Endothelial cell (in vitro differentiated cells): ENCODE results near the gene TLN1. TPM values are rescaled to one million over a fixed set of nuclear protein-coding genes. Genes with fewer than 3 reads are reported as not detected.

ENCODE experiments used
- DNase-seq: peaks from one replicate; pipeline ENCODE4 v3.0.0; 2021; ENCODE audit warnings: low spot score
- H3K27ac Mint-ChIP-seq: one replicate; pipeline ENCODE4 v1.8.0; 2021; ENCODE audit warnings: mixed read lengths, inconsistent platforms; ENCODE audit not compliant: unreplicated experiment
- H3K27me3 Mint-ChIP-seq: one replicate; pipeline ENCODE4 v1.8.0; 2021; ENCODE audit warnings: mild to moderate bottlenecking, moderate library complexity, mixed read lengths, inconsistent platforms; ENCODE audit not compliant: unreplicated experiment
- H3K36me3 Mint-ChIP-seq: one replicate; pipeline ENCODE4 v1.8.0; 2021; ENCODE audit warnings: mild to moderate bottlenecking, low read depth, mixed read lengths, inconsistent platforms; ENCODE audit not compliant: unreplicated experiment
- H3K4me1 Mint-ChIP-seq: one replicate; pipeline ENCODE4 v1.8.0; 2021; ENCODE audit warnings: mild to moderate bottlenecking, mixed read lengths, inconsistent platforms; ENCODE audit not compliant: unreplicated experiment
- H3K4me3 Mint-ChIP-seq: one replicate; pipeline ENCODE4 v1.8.0; 2021; ENCODE audit warnings: mild to moderate bottlenecking, mixed read lengths, inconsistent platforms; ENCODE audit not compliant: unreplicated experiment
- H3K9me3 Mint-ChIP-seq: one replicate; pipeline ENCODE4 v1.8.0; 2021; ENCODE audit warnings: mixed read lengths, inconsistent platforms; ENCODE audit not compliant: unreplicated experiment
- total RNA-seq: library from RNA; stranded (reverse); fragmentation: NEBNext Ultra II Directional; extraction: Animal tissue kit (Norgen Biotek cat#: 25700); gene quantifications from one replicate; pipeline ENCODE4 v1.2.1, GENCODE V29; 2021; ENCODE audit not compliant: unreplicated experiment
- TF ChIP-seq, protein P1 (sequence below): fragments of 200-600 bp; sonication (generic); IDR thresholded peaks from one replicate; pipeline ENCODE4 v1.5.0; 2021; ENCODE audit warnings: antibody characterized with exemption; ENCODE audit not compliant: unreplicated experiment

Gene TLN1
- total RNA-seq, 1 donor from 2014 or later, result 370 TPM

DNA sequence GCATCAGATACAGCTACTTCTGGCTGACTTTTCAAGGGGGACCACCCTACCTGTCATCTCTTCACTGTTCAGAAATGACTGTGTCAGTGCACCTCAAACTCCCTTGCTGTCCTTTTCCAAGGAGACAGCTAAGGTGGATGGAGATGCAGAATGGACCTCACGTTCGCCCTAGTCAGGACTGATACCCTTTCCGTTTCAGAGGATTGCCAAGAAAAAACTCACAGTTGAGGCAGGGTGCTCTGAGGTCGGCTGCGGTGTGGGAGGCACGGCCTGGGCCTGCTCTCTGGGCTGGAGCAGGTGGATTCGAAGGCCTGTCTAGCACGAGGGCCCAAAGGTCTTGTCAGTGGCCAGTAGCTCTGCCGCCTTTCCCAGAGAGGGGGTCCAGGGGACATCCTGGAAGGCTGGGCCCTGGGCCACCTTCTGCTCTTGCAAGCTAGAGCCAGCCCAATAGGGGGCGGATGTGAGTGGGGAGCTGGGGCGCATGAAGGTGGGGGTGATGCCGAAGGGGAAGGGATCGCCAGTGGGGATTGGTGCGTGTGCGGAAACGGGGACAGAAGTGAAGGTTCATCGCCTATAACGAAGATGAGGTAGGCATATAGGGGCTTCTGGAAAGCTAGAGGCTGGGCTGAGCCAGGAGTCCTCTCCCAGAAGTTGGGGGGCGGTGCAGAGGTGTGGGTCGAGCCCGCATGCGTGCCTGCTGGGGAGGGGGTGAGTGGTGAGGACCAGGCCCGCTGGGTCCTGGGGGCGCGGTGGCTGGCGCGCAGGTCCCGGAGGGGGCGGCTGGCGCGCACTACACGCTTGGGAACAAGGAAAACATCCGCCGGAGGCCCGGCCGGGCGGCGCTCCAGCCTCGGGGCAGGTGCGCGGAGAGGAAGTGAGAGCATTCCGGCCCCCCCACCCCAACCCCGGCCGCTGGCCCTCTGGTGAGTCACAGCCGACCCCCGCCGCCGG lies 24.6 kb upstream of the TLN1 start:
- peaks cover 75% of the 10 kb centered on the region for H3K4me1 Mint-ChIP-seq
- peak; percentile 62 for DNase-seq
- TF ChIP-seq, protein P1, sequence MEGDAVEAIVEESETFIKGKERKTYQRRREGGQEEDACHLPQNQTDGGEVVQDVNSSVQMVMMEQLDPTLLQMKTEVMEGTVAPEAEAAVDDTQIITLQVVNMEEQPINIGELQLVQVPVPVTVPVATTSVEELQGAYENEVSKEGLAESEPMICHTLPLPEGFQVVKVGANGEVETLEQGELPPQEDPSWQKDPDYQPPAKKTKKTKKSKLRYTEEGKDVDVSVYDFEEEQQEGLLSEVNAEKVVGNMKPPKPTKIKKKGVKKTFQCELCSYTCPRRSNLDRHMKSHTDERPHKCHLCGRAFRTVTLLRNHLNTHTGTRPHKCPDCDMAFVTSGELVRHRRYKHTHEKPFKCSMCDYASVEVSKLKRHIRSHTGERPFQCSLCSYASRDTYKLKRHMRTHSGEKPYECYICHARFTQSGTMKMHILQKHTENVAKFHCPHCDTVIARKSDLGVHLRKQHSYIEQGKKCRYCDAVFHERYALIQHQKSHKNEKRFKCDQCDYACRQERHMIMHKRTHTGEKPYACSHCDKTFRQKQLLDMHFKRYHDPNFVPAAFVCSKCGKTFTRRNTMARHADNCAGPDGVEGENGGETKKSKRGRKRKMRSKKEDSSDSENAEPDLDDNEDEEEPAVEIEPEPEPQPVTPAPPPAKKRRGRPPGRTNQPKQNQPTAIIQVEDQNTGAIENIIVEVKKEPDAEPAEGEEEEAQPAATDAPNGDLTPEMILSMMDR, result no peak

DNA sequence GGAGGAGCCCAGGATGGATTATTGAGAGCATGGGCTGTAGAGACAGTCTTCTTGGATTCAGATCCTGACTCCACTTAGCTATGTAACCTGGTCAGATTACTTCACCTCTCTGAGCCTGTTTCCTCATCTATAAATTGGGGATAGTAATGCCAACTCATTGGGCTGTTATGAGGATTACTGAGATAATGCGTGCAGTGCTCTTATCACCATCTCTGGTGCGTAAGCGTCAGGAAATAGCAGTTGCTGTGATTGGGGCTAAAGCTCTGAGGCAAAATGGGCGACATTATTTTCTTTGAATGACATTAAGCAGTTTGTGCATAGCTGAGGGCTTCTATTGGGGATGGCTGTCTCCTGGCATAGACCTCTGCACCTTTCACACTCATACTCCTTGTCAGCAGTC lies 23.1 kb upstream of the TLN1 start:
- DNase-seq, result no peak
- peaks cover 38% of the 10 kb centered on the region for H3K36me3 Mint-ChIP-seq
- H3K27me3 Mint-ChIP-seq, result peaks cover 25% of the 10 kb centered on the region
- peak overlapping the region; percentile 53 for H3K4me3 Mint-ChIP-seq
- H3K4me1 Mint-ChIP-seq, result peaks cover 79% of the 10 kb centered on the region
- peak overlapping the region; percentile 25 for H3K27ac Mint-ChIP-seq
- TF ChIP-seq, protein P1, result no peak
- no peaks in the 10 kb centered on the region for H3K9me3 Mint-ChIP-seq

More for the DNA sequence above, 24.6 kb upstream of the TLN1 start:
- Mint-ChIP-seq H3K4me3 (peak overlapping the region; percentile 92), H3K27me3 (peaks cover 26% of the 10 kb centered on the region), H3K27ac (peak overlapping the region; percentile 98), H3K9me3 (no peaks in the 10 kb centered on the region), H3K36me3 (peaks cover 32% of the 10 kb centered on the region)

DNA sequence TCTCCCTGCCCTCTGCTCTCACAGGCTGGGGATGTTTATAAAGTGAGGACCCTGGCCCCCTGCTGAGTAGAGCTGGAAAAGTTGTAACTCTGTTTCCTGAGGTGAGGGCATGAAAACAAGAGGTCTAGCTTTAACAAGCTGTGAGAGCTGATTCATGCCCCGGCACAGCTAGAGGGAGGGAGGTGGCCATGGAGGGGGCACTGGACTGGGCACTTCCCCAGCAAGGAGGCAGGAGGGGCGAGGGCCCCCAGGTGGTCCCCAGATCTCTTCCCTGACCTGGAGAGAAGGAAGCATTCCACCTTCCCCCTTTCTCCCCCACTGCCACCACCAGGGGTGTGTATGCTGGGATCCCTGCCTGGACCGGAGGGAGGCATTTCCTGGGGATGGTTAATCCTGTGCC lies 22.3 kb upstream of the TLN1 start, which contains the start of gene MSMP:
MSMP (minus strand) TSS at position 13 of the 400 bp plus-strand sequence. CDS start 147 bp downstream, outside the sequence.
- peaks cover 79% of the 10 kb centered on the region for H3K4me1 Mint-ChIP-seq
- H3K36me3 Mint-ChIP-seq, result peaks cover 38% of the 10 kb centered on the region
- H3K4me3 Mint-ChIP-seq, result peak within 1 kb of the TSS; percentile 68
- H3K9me3 Mint-ChIP-seq, result no peaks in the 10 kb centered on the region
- TF ChIP-seq, protein P1, result no peak
- H3K27me3 Mint-ChIP-seq, result peaks cover 24% of the 10 kb centered on the region
- no peak for DNase-seq
- peak within 1 kb of the TSS; percentile 27 for H3K27ac Mint-ChIP-seq

DNA sequence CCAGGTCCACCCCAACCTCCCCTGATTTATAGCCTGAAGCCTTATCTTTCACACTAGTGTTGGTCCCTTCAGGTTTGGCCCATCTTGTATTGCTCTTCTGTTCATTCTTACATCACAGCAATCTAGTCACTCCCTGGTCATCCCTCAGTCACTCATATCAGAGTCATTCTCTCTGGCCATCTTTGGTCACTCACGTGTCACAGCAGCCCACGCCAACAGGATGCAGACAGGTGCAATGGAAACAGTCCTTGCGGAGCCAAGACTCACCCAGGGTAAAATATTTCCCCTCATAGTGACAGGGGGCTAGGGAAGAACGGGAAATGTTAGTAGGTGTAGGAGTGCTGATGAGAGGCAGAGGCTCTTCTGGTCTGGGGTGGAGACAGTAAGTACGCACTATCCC lies 21.5 kb upstream of the TLN1 start:
- no peaks in the 10 kb centered on the region for H3K9me3 Mint-ChIP-seq
- H3K4me3 Mint-ChIP-seq, result peak overlapping the region; percentile 68
- H3K27ac Mint-ChIP-seq, result peak overlapping the region; percentile 27
- TF ChIP-seq, protein P1, result no peak
- H3K27me3 Mint-ChIP-seq, result peaks cover 21% of the 10 kb centered on the region
- peaks cover 38% of the 10 kb centered on the region for H3K36me3 Mint-ChIP-seq
- DNase-seq, result no peak
- peaks cover 72% of the 10 kb centered on the region for H3K4me1 Mint-ChIP-seq

DNA sequence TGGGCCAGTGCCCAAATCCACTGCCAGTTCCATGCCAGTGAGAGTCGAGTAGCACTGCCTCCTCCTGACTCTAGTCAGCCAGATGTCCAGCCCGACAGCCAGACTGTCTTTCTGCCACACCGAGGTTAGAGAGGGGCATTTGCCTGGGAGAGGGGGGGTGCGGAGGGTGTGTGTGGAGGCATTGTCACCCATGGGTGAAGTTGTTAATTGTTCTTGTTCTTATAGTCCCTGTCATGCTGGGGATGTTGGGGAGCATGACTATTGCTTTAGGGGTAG lies 18.2 kb upstream of the TLN1 start:
- TF ChIP-seq, protein P1, result no peak
- Mint-ChIP-seq H3K27me3 (peaks cover 10% of the 10 kb centered on the region), H3K4me1 (peaks cover 72% of the 10 kb centered on the region), H3K9me3 (no peaks in the 10 kb centered on the region), H3K36me3 (peaks cover 47% of the 10 kb centered on the region), H3K27ac (peak overlapping the region; percentile 95), H3K4me3 (peak overlapping the region; percentile 93)
- no peak for DNase-seq
